GM19468 (cell line): ENCODE results near the gene TSPYL1.
A peak's percentile ranks its signal among the peaks of the same experiment; 100 is the strongest.
"Not testable (repeated sequence)": the region's sequence is repeated elsewhere in the genome, so short reads cannot be mapped to it uniquely, and the experiment has no call there.

Source experiments
- ATAC-seq: cut with Tn5 transposase; IDR thresholded peaks from one replicate; pipeline ENCODE4 v1.9.1; 2021; ENCODE audit warnings: mild to moderate bottlenecking, moderate library complexity, moderate number of reproducible peaks; ENCODE audit not compliant: unreplicated experiment; ENCODE audit errors: extremely low read depth

The TSPYL1 gene

GRCh38 chr6:116279232-116280160, at the start of gene TSPYL1:
Gene TSPYL1, minus strand, starts transcription at chr6:116279930. Its CDS starts 100 bp downstream, at chr6:116279830.
- peak; percentile 97 for ATAC-seq

- ATAC-seq = no peak
These were observed 49.4 kb upstream of the TSPYL1 start for GRCh38 chr6:116329156-116329555.

- no peak for ATAC-seq
These were observed 48.8 kb upstream of the TSPYL1 start for GRCh38 chr6:116328528-116328903.

GRCh38 chr6:116327803-116328527, 48.2 kb upstream of the TSPYL1 start:
- no peak for ATAC-seq

GRCh38 chr6:116326996-116327395, 47.3 kb upstream of the TSPYL1 start:
- no peak for ATAC-seq

- no peak for ATAC-seq
These were observed 46.5 kb upstream of the TSPYL1 start for GRCh38 chr6:116326181-116326671.

- ATAC-seq = not testable (repeated sequence)
These were observed 46.0 kb upstream of the TSPYL1 start for GRCh38 chr6:116325634-116326132.

GRCh38 chr6:116323863-116324262, 44.1 kb upstream of the TSPYL1 start:
- ATAC-seq = no peak

- ATAC-seq = not testable (repeated sequence)
These were observed 42.2 kb upstream of the TSPYL1 start for GRCh38 chr6:116321933-116322332.

- no peak for ATAC-seq
These were observed 37.2 kb upstream of the TSPYL1 start for GRCh38 chr6:116316772-116317467.

- no peak for ATAC-seq
These were observed 35.1 kb upstream of the TSPYL1 start for GRCh38 chr6:116314878-116315277.

- no peak for ATAC-seq
These were observed 34.5 kb upstream of the TSPYL1 start for GRCh38 chr6:116314218-116314617.

- no peak for ATAC-seq
These were observed 33.5 kb upstream of the TSPYL1 start for GRCh38 chr6:116313101-116313776.

- ATAC-seq = no peak
These were observed 29.9 kb upstream of the TSPYL1 start for GRCh38 chr6:116309657-116310056.

- ATAC-seq = no peak
These were observed 29.3 kb upstream of the TSPYL1 start for GRCh38 chr6:116309001-116309400.

- ATAC-seq = no peak
These were observed 27.9 kb upstream of the TSPYL1 start for GRCh38 chr6:116307633-116308032.

GRCh38 chr6:116307001-116307400, 27.3 kb upstream of the TSPYL1 start:
- ATAC-seq = no peak

GRCh38 chr6:116304538-116305097, 24.9 kb upstream of the TSPYL1 start:
- no peak for ATAC-seq

- ATAC-seq = no peak
These were observed 21.4 kb upstream of the TSPYL1 start for GRCh38 chr6:116301104-116301503.
